Adrenal gland (tissue), 19 donors: ENCODE measurements around the gene TMX4. TPM values are rescaled to one million over a fixed set of nuclear protein-coding genes. Genes with fewer than 3 reads are reported as not detected.

ENCODE experiments used
- DNase-seq, 7 donors: peaks; one replicate each; pipeline ENCODE4 v3.0.0-alpha.2; 2019 to 2020
- H3K27ac ChIP-seq, 5 donors: fragments of 200-600 bp; sonication (generic) in 4 of 5; 1 replicate in 3 of 5; 2 replicates in 2 of 5; pipeline versions ENCODE4 v1.5.1 to v1.8.0; 2016 to 2020; ENCODE audit warnings: mild to moderate bottlenecking in 1 of 5
- H3K27me3 ChIP-seq: fragments of 200-600 bp; 2 replicates; pipeline ENCODE4 v1.8.0; 2021
- H3K36me3 ChIP-seq, 2 donors: fragments of 200-600 bp; replicated peaks in 1 of 2; 1 replicate in 1 of 2; 2 replicates in 1 of 2; pipeline versions ENCODE4 v1.5.1 to v1.8.0; 2018 to 2022
- H3K4me1 ChIP-seq, 2 donors: fragments of 200-600 bp; replicated peaks in 1 of 2; 1 replicate in 1 of 2; 2 replicates in 1 of 2; pipeline versions ENCODE4 v1.5.1 to v1.8.0; 2018 to 2021
- H3K4me3 ChIP-seq, 4 donors: fragments of 200-600 bp; sonication (generic) in 3 of 4; one replicate each; pipeline ENCODE4 v1.5.1; 2016 to 2018
- H3K9me3 ChIP-seq, 3 donors: fragments of 200-600 bp; sonication (generic) in 1 of 3; replicated peaks in 1 of 3; 1 replicate in 2 of 3; 2 replicates in 1 of 3; pipeline versions ENCODE4 v1.5.1 to v1.8.0; 2016 to 2021
- CTCF ChIP-seq, 6 experiments: fragments of 450-650 bp in 4 of 6; fragments of 200-600 bp in 2 of 6; sonication (generic) in 1 of 6; IDR thresholded peaks; 1 replicate in 5 of 6; 2 replicates in 1 of 6; pipeline versions ENCODE4 v1.5.1 to v1.8.0; 2016 to 2021; ENCODE audit warnings: antibody characterized with exemption in 6 of 6, mild to moderate bottlenecking in 2 of 6, moderate library complexity in 1 of 6
- POLR2A ChIP-seq, 2 donors: fragments of 450-650 bp; IDR thresholded peaks; one replicate each; pipeline ENCODE4 v1.6.1; 2017; ENCODE audit warnings: antibody characterized with exemption in 2 of 2, mild to moderate bottlenecking in 2 of 2, moderate library complexity in 1 of 2
- WGBS, 4 donors: extraction: QIAGEN DNeasy Blood & Tissue Kit in 2 of 4; methylation state at CpG; one replicate each; pipeline versions ENCODE4 v1.1.5 to v1.1.7; 2013 to 2017; 5-methylcytosine and 5-hydroxymethylcytosine counted together
- intact Hi-C, 2 donors: fragments of 100-400 bp; cut with DNase I; formaldehyde crosslinking; loops; one replicate each; pipeline versions ENCODE4 v1.14.1 to v1.15.0; 2022 to 2023
- long read RNA-seq, 10 donors: library from polyadenylated mRNA in 3 of 10; unstranded in 2 of 10; stranded (forward) in 1 of 10; transcript quantifications; one replicate each; pipeline ENCODE4 v2.0.0 and lab custom pipeline, GENCODE V29; 2021 to 2026
- polyA plus RNA-seq, 3 donors: library from polyadenylated mRNA; stranded (reverse); fragments of 200-250 nt in 2 of 3; fragments of 350-450 nt in 1 of 3; fragmentation: Illumina TruSeq in 1 of 3; extraction: RNeasy Lipid Tissue Mini Kit (QIAGEN cat#74804) in 1 of 3; gene quantifications; one replicate each; pipeline ENCODE4 v1.2.3, GENCODE V29; 2013 to 2014
- total RNA-seq, 9 donors: library from RNA; depleted of rRNA in 4 of 9; stranded (reverse); fragments of >200 nt in 4 of 9; fragments of 120-200 nt in 1 of 9; fragmentation: NEBNext Ultra II Directional in 1 of 9; extraction: Animal tissue kit (Norgen Biotek cat#: 25700) in 1 of 9; gene quantifications; one replicate each; pipeline versions ENCODE4 v1.1.0 to v1.2.4, GENCODE V29; 2013 to 2023
- donor health status: healthy with polysubstance abuse.
- donor health status: Bipolar disorder and iron deficiency.
- donor health status: DM: yes; HTN: yes; CAD: no.
- donor health status: DM: no; HTN: no; CAD: no.
- donor health status: DM: no; HTN: no; CAD: no.
- donor health status: DM: yes; HTN: yes; CAD: no.

TMX4 gene
- total RNA-seq = 10 to 100 TPM; 30.7 to 89.8 (median 47.8) TPM
- polyA plus RNA-seq = 10 to 100 TPM; 10.1 to 58.2 (median 22.3) TPM
- long read RNA-seq, donor 1, full-length matches to known transcripts = 6 of 6 reads
- long read RNA-seq, donor 1, partial matches to known transcripts = 0 of 6 reads
- long read RNA-seq, donor 1, other reads (novel, unspliced or antisense) = 0 of 6 reads
- long read RNA-seq, donor 2, full-length matches to known transcripts = 11 of 11 reads
- long read RNA-seq, donor 2, partial matches to known transcripts = 0 of 11 reads
- long read RNA-seq, donor 2, other reads (novel, unspliced or antisense) = 0 of 11 reads
- long read RNA-seq, donor 3, full-length matches to known transcripts = 14 of 14 reads
- long read RNA-seq, donor 3, partial matches to known transcripts = 0 of 14 reads
- long read RNA-seq, donor 3, other reads (novel, unspliced or antisense) = 0 of 14 reads
- long read RNA-seq, donor 4, full-length matches to known transcripts = 28 of 30 reads
- long read RNA-seq, donor 4, partial matches to known transcripts = 1 of 30 reads
- long read RNA-seq, donor 4, other reads (novel, unspliced or antisense) = 1 of 30 reads
- long read RNA-seq, donor 5, full-length matches to known transcripts = 59 of 65 reads
- long read RNA-seq, donor 5, partial matches to known transcripts = 1 of 65 reads
- long read RNA-seq, donor 5, other reads (novel, unspliced or antisense) = 5 of 65 reads
- long read RNA-seq, donor 6, full-length matches to known transcripts = 30 of 40 reads
- long read RNA-seq, donor 6, partial matches to known transcripts = 2 of 40 reads
- long read RNA-seq, donor 6, other reads (novel, unspliced or antisense) = 8 of 40 reads
- long read RNA-seq, donor 7, full-length matches to known transcripts = 10 of 10 reads
- long read RNA-seq, donor 7, partial matches to known transcripts = 0 of 10 reads
- long read RNA-seq, donor 7, other reads (novel, unspliced or antisense) = 0 of 10 reads
- long read RNA-seq, donor 8, full-length matches to known transcripts = 21 of 26 reads
- long read RNA-seq, donor 8, partial matches to known transcripts = 5 of 26 reads
- long read RNA-seq, donor 8, other reads (novel, unspliced or antisense) = 0 of 26 reads
- long read RNA-seq, donor 9, full-length matches to known transcripts = 4 of 4 reads
- long read RNA-seq, donor 9, partial matches to known transcripts = 0 of 4 reads
- long read RNA-seq, donor 9, other reads (novel, unspliced or antisense) = 0 of 4 reads
- long read RNA-seq, donor 10, full-length matches to known transcripts = 8 of 8 reads
- long read RNA-seq, donor 10, partial matches to known transcripts = 0 of 8 reads
- long read RNA-seq, donor 10, other reads (novel, unspliced or antisense) = 0 of 8 reads

GRCh38 chr20:8019246-8019997, at the start of gene TMX4:
TSS of gene TMX4 (minus strand) at chr20:8019761. CDS start at chr20:8019613, 148 bp downstream.
- Histone ChIP-seq H3K9me3 (no peaks in the 10 kb centered on the region), H3K27ac (peak within 1 kb of the TSS; percentile 64 to 97 (median 97)), H3K4me3 (peak within 1 kb of the TSS; percentile 33 to 76 (median 58)), H3K36me3 (no peaks in the 10 kb centered on the region), H3K4me1 (peaks cover 0 to 15% of the 10 kb centered on the region in 2 donors), H3K27me3 (no peaks in the 10 kb centered on the region)
- WGBS, 4 donors = 0% methylated on average over 17 to 83 of the region's 83 CpGs
- TF ChIP-seq CTCF (IDR thresholded peaks at IDR 0.05) = peak in 5 of 6 experiments; percentile 53 to 84 (median 62)
- TF ChIP-seq POLR2A (IDR thresholded peaks at IDR 0.05) = peak; percentile 98 to 99
- peak; percentile 98 to 99 (median 99) for DNase-seq
- intact Hi-C loops = no loop called here

- 72 to 85% (median 79%) methylated on average over 5 of the region's 5 CpGs for whole genome bisulfite sequencing, 4 donors
- H3K36me3 ChIP-seq = no peaks in the 10 kb centered on the region
- no peaks in the 10 kb centered on the region for H3K27me3 ChIP-seq
- H3K4me1 ChIP-seq = no peaks in the 10 kb centered on the region
- TF ChIP-seq POLR2A (IDR thresholded peaks at IDR 0.05) (no peak), CTCF (IDR thresholded peaks at IDR 0.05) (no peak)
- no peak overlapping the region for H3K27ac ChIP-seq
- DNase-seq = no peak
- no peaks in the 10 kb centered on the region for H3K9me3 ChIP-seq
- intact Hi-C loops = no loop called here
- H3K4me3 ChIP-seq = no peak overlapping the region
Observed at GRCh38 chr20:8067082-8067481, 47.5 kb upstream of the TMX4 start.

DNA sequence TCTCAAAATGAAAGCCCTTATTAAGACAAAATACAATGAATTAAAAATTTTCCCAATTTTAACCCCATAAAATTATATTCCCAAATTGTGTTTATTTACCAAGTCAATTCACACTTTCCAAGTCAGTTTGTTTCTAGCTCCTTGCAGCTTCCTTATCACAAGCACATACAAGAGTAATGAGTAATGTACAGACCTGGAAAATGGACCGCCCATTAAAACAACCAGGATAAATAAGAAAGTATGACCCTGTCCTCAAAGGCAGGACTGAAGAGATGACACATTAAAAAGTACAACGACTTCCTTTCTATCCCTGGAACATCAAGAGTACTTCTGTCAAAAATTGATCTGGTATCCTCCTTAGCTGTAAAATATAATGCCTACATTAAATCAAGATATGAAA, 47.1 kb upstream of the TMX4 start:
- 71 to 81% (median 74%) methylated on average over 2 of the region's 2 CpGs for WGBS, 4 donors
- H3K27ac ChIP-seq = no peak overlapping the region
- no peak for DNase-seq
- no peaks in the 10 kb centered on the region for H3K27me3 ChIP-seq
- intact Hi-C loops = no loop called here
- H3K4me3 ChIP-seq = no peak overlapping the region
- TF ChIP-seq CTCF (IDR thresholded peaks at IDR 0.05) (no peak), POLR2A (IDR thresholded peaks at IDR 0.05) (no peak)
- no peaks in the 10 kb centered on the region for H3K4me1 ChIP-seq
- H3K9me3 ChIP-seq = no peaks in the 10 kb centered on the region
- H3K36me3 ChIP-seq = no peaks in the 10 kb centered on the region
